ENCODE results near the gene ETV1. TPM values are rescaled to one million over a fixed set of nuclear protein-coding genes. Genes with fewer than 3 reads are reported as not detected.

Gene ETV1
- total RNA-seq, 1 experiment from 2014 or later: 2.4 TPM

DNA sequence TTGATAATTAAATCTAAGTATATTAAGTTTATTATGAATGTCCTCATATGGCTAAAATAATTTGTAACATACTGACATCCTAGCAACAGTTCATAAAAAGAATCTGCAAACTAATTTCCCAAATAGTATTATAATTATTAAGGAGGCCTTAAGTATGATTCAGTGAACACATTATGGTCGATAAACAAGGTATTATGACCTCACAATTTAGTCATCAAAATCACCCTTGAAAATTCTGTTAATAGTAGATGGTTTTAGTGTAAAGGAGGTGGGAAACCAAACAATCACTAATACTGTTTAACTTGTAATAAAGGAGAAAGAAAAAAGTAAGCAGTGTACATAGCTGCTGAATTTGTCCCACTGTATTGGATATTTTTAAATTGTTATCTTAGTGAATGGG lies 2.1 kb downstream of the ETV1 start:
- DNase-seq (ENCODE audit: low spot score): no peak

DNA sequence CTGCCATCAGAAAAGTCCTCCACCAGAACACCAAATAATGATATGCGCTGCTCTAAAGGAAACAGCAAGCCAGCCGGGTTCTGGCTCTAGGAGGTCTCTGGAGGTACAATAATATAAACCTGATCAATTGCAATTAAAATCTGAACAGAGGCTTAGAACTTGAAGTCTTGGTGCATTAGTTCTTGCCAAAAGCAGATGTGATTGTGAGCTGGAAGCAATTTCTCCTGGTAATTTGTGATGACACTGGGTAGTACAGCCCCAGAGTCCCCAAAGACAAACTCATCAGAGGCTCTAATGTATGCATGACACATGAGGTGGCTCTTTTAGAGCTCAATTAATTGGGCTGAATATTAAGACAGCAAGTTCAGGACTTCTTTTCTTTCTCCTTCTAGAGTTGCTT lies 3.3 kb downstream of the ETV1 start:
- DNase-seq (ENCODE audit: low spot score): no peak

GRCh38 chr7:13984831-13985685 lies 4.4 kb downstream of the ETV1 start:
- no peak for DNase-seq (ENCODE audit: low spot score)

GRCh38 chr7:13984061-13984460 lies 5.4 kb downstream of the ETV1 start:
- no peak for DNase-seq (ENCODE audit: low spot score)

DNA sequence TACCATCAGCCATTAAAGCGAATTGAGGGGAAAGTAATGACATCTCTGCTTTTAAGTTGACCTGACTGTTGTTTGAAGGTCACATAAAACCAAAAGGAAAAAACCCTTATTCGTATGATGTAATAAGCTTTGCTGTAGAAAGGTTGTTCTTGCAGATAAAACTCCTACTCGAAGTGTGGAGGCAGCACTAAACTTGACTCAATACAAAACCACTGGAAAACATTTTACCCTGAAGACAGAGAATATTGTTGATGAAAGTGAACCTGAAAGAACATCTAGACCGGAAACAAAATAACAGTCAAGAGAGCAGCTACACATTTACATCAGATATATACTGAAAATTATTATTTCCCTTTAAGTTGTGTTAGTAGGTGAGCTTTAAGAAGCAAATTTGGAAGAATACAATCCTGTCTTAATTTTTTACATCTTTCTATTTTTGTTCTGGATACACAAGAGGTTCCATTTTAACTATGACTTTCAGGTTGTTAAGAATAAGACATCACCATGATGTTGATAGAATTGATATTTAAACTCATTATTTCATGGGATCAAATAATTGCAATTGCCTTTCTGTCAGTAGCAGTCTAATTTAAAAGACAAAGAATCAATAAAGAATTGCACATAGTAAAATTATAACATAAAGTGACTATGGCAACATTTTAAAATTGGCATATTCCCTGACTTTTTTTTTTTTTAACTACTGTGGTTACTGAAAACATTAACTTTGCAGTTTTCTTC lies 6.4 kb downstream of the ETV1 start:
- no peak for DNase-seq (ENCODE audit: low spot score)

- peak; percentile 85 for DNase-seq (ENCODE audit: low spot score)
Measured at GRCh38 chr7:13981070-13981469, 8.4 kb downstream of the ETV1 start.

DNA sequence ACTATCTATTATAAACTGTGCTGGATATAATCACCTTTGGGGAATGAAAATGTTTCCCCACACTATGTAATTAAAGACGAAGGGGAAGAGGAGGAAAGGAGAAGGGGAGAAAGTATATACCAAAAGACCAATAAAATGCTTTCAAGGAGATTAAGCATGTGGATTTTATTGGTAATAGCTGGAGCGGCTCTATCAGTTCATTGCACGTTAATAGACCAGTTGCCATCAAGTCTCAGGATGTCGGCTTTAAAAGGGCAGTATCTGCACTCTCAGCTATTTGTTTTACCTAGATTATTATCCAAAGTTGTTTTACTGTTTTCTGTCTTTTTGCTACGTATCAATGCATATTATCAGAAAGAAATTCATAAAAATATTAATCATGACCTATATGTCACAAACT lies 9.0 kb downstream of the ETV1 start:
- peak; percentile 60 for DNase-seq (ENCODE audit: low spot score)

- no peak for DNase-seq (ENCODE audit: low spot score)
Measured at GRCh38 chr7:13979671-13980435, 9.6 kb downstream of the ETV1 start.

GRCh38 chr7:13976594-13976993 lies 12.9 kb downstream of the ETV1 start:
- DNase-seq (ENCODE audit: low spot score): no peak

GRCh38 chr7:13965077-13965476 lies 24.4 kb downstream of the ETV1 start:
- no peak for DNase-seq (ENCODE audit: low spot score)

DNA sequence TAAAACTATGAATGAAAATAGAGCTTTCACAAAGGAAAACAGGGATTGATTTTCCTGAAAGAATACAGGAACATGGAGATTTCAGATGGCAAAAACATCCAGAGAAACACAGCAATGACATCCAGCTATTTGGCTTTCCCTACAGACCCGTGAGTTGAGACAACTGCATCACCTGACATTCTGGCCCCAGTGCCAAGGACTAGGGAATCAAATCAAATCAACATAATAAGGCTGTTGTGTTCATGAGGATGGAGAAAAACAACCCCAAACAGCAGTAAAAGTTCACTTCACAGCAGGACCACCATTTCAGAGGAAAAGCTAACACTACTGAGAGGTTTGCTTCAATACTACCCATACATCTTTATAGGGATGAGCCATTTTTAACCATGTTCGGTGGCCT lies 25.5 kb downstream of the ETV1 start:
- DNase-seq (ENCODE audit: low spot score): no peak

DNA sequence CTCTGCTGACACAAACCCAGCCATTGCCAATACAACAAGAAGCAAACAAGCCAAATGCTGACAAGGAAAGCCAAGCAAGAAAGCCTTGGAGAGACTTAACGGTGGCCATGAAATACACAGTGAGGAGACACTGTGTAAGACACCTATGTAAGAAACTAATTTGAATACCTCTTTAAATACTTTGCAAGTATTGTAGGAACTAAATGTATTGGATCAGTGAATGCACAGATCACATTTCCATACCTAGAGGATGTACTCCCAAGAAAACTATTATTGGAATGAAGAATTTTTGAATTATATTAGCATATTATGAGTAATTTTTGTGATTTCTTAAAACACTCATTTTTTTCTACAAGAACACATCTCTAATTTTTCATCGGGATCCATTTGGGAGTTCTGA lies 34.0 kb downstream of the ETV1 start:
- DNase-seq (ENCODE audit: low spot score): no peak

GRCh38 chr7:13953368-13953767 lies 36.1 kb downstream of the ETV1 start:
- no peak for DNase-seq (ENCODE audit: low spot score)

- DNase-seq (ENCODE audit: low spot score): no peak
Measured at GRCh38 chr7:13952921-13953320, 36.5 kb downstream of the ETV1 start.

GRCh38 chr7:13949939-13950338 lies 39.5 kb downstream of the ETV1 start:
- DNase-seq (ENCODE audit: low spot score): no peak

- DNase-seq (ENCODE audit: low spot score): peak; percentile 6
Measured at GRCh38 chr7:13949445-13949844, 40.0 kb downstream of the ETV1 start.

GRCh38 chr7:13948019-13948801 lies 41.3 kb downstream of the ETV1 start:
- DNase-seq (ENCODE audit: low spot score): no peak

DNA sequence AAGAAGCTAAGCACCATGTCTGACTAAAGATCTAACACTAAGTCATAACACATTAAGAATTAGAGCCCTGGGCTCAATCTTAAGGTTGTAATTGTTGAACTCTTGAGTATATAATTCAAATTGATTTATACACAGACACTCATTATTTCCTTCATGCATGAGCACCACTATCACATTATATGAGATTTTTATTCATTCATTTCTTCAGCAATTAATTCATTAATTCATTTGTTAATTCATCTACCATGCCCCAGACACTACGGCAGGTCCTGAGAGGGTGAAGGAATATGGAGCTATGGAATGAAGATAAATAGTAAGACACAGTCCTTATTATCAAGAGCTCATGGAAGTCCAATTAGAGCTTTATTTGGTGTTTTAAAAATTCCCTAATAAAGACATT lies 41.9 kb downstream of the ETV1 start:
- no peak for DNase-seq (ENCODE audit: low spot score)

GRCh38 chr7:13946181-13946580 lies 43.3 kb downstream of the ETV1 start:
- DNase-seq (ENCODE audit: low spot score): no peak

DNA sequence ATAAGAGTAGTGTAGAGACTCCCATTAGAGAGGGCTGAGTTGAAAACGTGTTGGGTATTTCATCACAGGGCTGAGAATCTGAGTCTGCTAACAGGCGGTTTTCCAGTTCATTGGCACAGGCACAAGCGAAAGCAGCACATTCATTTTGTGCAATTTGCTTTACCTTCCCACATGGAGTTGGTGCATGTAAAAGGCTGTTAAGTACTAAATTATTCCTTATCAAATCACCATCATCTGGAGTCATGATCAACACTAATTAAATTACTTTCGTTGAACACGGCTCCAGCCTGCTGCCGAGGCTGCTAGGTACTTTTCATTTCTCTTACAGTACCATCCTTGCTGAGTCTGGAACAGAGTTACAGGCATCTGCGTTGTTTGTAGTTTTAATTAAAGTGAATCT lies 43.8 kb downstream of the ETV1 start:
- no peak for DNase-seq (ENCODE audit: low spot score)

DNA sequence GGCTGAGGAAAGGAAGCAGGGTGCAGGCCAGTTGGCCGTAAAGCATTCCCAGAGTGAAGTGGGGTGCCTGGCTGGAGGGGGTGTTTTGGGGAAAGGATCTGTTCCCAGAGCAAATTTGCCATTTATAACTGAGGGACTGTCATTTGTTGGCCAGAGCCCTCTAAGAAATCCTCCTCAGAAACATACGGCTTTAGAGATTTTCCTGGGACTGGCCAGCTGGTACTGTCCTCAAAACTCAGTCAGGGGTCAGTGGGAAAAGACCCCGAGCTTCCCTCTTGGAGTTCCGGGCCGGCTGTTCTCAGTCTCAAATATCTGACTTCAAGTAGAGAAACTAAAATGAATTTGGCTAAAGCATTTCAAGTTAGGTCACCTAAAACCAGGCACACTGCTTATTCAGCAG lies 55.9 kb downstream of the ETV1 start:
- DNase-seq (ENCODE audit: low spot score): no peak

GRCh38 chr7:13933091-13933490 lies 56.4 kb downstream of the ETV1 start:
- DNase-seq (ENCODE audit: low spot score): no peak

Data from HT-29 (cell line).